ENCODE measurements around the gene GNAQ.

GRCh38 chr9:77673941-77674791, 357.4 kb downstream of the GNAQ start:
- no peak for TF ChIP-seq CTCF (IDR thresholded peaks at IDR 0.05)
- no peak for TF ChIP-seq POLR2AphosphoS5 (IDR thresholded peaks at IDR 0.05)
- no peak for TF ChIP-seq POLR2A (IDR thresholded peaks at IDR 0.05)
- no peak for TF ChIP-seq EP300 (IDR thresholded peaks at IDR 0.05)

All from upper lobe of left lung (tissue), 4 donors.